ENCODE measurements around the gene SCYL3.

DNA sequence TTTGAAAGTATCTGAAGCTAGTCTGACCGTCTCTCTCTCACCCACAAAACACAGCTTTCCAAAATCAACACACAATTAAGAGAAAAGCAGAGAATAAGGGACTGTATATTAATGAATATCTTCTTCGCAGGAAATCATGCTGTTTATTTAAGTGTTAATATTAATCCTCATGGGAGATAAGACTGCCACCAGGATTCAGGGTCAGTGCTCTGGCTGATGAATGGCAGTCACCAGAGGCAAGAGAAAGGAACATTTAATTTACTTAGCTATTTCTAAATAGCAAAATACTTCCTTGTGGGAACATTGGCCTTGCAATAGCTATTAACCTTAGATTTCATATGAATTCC lies 2.2 kb downstream of the SCYL3 start:
- TF ChIP-seq, protein P1, sequence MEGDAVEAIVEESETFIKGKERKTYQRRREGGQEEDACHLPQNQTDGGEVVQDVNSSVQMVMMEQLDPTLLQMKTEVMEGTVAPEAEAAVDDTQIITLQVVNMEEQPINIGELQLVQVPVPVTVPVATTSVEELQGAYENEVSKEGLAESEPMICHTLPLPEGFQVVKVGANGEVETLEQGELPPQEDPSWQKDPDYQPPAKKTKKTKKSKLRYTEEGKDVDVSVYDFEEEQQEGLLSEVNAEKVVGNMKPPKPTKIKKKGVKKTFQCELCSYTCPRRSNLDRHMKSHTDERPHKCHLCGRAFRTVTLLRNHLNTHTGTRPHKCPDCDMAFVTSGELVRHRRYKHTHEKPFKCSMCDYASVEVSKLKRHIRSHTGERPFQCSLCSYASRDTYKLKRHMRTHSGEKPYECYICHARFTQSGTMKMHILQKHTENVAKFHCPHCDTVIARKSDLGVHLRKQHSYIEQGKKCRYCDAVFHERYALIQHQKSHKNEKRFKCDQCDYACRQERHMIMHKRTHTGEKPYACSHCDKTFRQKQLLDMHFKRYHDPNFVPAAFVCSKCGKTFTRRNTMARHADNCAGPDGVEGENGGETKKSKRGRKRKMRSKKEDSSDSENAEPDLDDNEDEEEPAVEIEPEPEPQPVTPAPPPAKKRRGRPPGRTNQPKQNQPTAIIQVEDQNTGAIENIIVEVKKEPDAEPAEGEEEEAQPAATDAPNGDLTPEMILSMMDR (conservative IDR thresholded peaks at IDR 0.05; ENCODE audit: low read depth in 2 of 2): no peak
- no peak for TF ChIP-seq POLR2AphosphoS5 (IDR thresholded peaks at IDR 0.05; ENCODE audit: low read depth)
- TF ChIP-seq CREB1 (CRISPR knock-in tag; IDR thresholded peaks at IDR 0.05; ENCODE audit: low read depth): no peak
- TF ChIP-seq, protein P2, sequence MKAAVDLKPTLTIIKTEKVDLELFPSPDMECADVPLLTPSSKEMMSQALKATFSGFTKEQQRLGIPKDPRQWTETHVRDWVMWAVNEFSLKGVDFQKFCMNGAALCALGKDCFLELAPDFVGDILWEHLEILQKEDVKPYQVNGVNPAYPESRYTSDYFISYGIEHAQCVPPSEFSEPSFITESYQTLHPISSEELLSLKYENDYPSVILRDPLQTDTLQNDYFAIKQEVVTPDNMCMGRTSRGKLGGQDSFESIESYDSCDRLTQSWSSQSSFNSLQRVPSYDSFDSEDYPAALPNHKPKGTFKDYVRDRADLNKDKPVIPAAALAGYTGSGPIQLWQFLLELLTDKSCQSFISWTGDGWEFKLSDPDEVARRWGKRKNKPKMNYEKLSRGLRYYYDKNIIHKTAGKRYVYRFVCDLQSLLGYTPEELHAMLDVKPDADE (IDR thresholded peaks at IDR 0.05): no peak
- no peak for TF ChIP-seq EZH2 (IDR thresholded peaks at IDR 0.05; ENCODE audit: low read depth, unreplicated experiment)
- TF ChIP-seq NANOG (IDR thresholded peaks at IDR 0.05; ENCODE audit: borderline replicate concordance): no peak
